NCI-H2227 (cell line): ENCODE results near the gene DNAH14.
"Not testable (repeated sequence)": the region's sequence is repeated elsewhere in the genome, so short reads cannot be mapped to it uniquely, and the experiment has no call there.

Experiments
- DNase-seq: peaks from one replicate; lab custom pipeline; 2025; ENCODE audit not compliant: unreplicated experiment; lab: John Stamatoyannopoulos, UW

Gene DNAH14

DNA sequence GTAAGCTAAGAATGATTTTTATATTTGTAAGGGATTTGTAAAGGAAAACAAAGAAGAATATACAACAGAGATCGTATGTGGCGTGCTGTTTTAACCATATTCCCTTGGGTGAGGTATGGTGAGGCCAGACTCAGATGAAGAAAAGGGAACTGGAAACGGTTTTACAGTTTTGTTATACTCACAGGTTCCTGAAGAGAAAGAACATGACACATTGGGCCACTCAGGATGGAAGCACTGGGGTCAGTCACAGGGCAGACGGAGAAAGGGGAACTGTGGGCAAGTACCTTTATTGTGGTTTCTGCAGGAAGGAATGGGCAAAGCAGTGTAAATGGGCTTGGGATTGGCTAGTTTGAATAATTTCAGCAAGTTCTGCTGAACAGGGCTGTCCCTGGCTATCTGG is 321.0 kb downstream of the DNAH14 start:
- no peak for DNase-seq

GRCh38 chr1:225253173-225253572 is 323.7 kb downstream of the DNAH14 start:
- DNase-seq, result no peak

- no peak for DNase-seq
Measured at GRCh38 chr1:225253784-225254183, 324.3 kb downstream of the DNAH14 start.

GRCh38 chr1:225254676-225255075 is 325.2 kb downstream of the DNAH14 start:
- DNase-seq, result no peak

- DNase-seq, result no peak
Measured at GRCh38 chr1:225257081-225257480, 327.6 kb downstream of the DNAH14 start.

DNA sequence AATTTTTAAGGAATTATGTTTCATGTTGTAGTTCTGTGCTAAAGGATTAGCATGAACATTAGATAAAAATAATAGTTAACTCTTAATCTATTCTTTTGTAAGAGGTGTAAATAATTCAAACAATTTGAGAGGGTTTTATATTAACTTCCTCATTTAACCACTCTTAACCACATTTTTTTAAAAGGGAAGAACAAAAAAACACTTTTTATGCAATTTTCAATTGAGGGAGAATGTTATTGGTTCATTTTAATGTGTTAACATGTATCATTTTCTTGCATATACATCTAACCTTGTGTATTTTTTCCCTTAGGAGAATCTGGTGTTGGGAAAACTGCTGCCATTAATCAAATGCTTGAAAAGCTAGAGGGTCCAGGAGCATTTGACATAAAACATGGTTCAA is 329.3 kb downstream of the DNAH14 start:
- DNase-seq, result no peak

DNA sequence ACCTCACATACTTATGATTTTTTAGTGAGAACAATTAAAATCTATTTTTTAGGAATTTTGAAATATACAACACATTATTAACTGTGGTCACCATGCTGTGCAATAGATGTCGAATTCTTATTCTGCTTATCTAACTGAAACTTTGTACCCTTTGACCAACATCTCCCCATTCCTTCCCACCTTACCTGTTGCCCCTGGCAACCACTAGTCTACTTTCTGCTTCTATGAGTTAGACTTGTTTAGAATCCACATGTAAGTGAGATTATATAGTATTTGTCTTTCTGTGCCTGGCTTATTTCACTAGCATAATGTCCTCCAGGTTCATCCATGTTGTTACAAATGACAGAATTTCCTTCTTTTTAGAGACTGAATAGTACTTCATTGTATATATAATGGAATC is 330.1 kb downstream of the DNAH14 start:
- no peak for DNase-seq

- DNase-seq, result no peak
Measured at GRCh38 chr1:225260319-225260718, 330.8 kb downstream of the DNAH14 start.

GRCh38 chr1:225277445-225277844 is 348.0 kb downstream of the DNAH14 start:
- DNase-seq, result no peak

- DNase-seq, result no peak
Measured at GRCh38 chr1:225280563-225280962, 351.1 kb downstream of the DNAH14 start.

- no peak for DNase-seq
Measured at GRCh38 chr1:225290244-225290643, 360.8 kb downstream of the DNAH14 start.

GRCh38 chr1:225299624-225300023 is 370.1 kb downstream of the DNAH14 start:
- no peak for DNase-seq

GRCh38 chr1:225300381-225300780 is 370.9 kb downstream of the DNAH14 start:
- DNase-seq, result no peak

DNA sequence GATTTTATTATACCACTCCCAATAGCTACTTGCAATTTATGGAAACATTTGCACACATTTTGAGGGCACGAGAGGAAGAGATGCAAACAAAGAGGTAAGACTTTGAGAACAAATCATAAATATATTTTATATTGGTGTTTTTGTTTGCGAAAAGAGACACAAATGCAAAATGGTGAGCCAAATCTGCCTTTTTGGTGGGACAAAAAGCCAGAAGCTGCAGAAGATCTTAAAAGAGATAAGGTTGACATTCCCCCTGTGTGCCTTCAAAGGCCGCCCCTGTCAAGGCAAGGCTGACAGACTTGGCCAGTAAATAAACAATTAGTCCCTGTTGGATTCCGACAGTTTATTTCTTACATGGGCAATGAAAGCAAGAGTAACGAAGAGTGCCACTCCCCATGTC is 375.5 kb downstream of the DNAH14 start:
- DNase-seq, result no peak

- DNase-seq, result not testable (repeated sequence)
Measured at GRCh38 chr1:225310544-225310943, 381.1 kb downstream of the DNAH14 start.

DNA sequence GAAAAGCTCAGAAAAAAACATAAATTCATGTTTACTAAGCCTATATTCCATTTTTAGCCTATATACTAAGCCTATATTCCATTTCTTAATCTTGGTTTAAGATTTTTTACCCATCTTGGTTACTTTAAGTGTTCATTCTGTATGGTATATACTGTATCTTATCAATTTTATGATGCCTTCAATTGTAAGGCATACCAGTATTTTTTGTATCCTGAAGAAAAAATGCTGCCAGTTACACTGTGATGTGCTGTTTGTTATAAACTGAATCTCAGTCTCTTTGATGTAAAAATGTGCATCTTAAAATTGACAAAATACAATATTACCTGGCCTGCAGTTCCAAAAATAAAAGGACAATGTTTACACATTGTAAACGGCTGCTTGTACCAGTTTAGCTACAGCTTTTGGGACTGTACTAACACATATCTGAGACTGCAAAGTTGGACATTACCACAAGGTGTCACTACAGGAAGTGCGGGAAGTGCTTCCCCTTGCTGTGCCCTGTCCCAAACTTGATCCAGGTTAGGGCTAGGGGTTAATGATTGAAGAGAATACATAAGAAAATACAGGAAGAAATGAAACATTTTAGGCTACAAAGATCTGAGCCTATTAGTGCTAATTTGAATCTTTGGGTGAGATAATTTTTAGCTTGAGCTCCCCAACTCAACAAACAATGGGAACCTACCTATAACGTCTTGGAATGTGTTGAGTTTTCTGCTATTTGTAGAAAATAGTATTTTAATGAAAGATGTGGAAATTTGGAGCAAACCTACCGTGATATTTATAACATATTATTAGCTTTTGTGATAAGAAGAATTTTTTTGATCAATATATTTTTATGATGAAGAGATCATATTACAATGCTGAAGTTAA is 389.5 kb downstream of the DNAH14 start:
- peak; percentile 41 for DNase-seq

DNA sequence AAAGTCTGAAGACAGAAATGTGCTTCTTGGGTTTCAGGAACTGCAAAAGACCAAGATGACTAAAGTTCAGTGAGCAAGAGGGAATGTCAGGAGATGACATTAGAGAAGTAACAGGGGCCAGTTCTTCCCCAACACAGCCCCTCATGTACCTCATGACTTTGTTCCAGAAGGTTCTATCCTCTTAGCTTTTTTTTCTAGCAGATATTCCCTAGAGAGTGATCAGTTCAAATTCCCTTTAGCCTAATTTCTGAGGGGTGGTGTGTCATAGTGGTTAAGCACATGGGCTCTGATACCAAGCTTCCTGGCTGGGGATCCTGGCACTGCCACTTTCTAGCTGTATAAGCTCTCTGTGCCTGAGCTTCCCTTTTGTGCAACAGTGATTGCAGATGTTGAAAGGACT is 390.4 kb downstream of the DNAH14 start:
- DNase-seq, result no peak

DNA sequence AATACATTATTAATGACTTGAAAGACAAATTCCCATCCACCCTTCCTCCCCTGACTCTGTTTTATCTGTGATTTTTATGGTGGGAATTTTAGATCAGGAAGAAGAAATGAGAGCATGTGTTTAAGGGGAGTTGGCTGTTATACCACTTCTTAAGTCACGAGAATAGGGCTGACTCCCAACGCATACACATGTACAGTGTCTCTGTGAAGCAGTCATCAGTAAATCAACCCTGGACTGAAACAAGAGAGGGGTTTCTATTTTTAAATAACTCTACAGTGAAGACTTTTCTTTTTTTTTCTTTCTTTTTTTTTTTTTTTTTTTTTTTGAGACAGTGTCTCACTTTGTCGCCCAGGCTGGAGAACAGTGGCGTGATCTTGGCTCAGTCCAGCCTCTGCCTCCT is 392.3 kb downstream of the DNAH14 start:
- DNase-seq, result no peak

DNA sequence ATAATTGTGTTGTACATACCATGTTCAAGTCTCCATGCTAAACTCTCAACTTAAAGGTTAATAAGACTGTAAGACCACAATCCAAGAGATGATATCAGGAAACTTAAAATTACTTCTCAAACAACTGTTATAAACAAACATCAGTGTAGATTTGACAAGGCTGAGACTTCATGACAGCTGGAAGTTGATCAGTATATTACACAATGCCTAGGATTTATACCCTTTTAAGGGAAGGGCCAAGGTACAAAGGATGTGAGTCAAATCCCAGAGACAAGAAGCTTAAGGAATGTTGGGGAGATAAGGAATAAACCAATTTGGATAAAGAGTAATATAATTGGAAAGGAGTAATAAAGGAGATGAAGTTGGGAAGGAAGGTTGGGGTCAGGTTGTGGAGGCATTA is 399.6 kb downstream of the DNAH14 start:
- DNase-seq, result no peak

- DNase-seq, result not testable (repeated sequence)
Measured at GRCh38 chr1:225329996-225330395, 400.5 kb downstream of the DNAH14 start.

DNA sequence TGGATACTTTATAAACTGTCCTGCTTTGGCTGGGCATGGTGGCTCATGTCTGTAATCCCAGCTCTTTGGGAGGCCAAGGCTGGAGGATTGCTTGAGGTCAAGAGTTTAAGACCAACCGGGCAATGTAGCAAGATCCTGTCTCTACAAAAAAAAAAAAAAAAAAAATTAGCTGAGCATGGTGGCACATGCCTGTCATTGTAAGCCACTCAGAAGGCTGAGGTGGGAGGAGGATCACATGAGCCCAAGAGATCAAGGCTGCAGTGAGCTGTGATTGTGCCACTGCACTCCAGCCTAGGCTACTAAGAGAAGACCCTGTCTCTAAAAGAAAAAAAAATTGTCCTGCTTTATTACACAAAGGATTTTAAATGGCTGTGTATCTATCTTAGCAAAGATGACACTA is 403.2 kb downstream of the DNAH14 start:
- no peak for DNase-seq

GRCh38 chr1:225335098-225335778 is 405.8 kb downstream of the DNAH14 start:
- DNase-seq, result not testable (repeated sequence)
